SKM-1 (cell line): ENCODE data around the gene MUSK.

Source experiments
- DNase-seq: peaks from one replicate; lab custom pipeline; 2025; ENCODE audit not compliant: unreplicated experiment; lab: John Stamatoyannopoulos, UW

MUSK gene

DNA sequence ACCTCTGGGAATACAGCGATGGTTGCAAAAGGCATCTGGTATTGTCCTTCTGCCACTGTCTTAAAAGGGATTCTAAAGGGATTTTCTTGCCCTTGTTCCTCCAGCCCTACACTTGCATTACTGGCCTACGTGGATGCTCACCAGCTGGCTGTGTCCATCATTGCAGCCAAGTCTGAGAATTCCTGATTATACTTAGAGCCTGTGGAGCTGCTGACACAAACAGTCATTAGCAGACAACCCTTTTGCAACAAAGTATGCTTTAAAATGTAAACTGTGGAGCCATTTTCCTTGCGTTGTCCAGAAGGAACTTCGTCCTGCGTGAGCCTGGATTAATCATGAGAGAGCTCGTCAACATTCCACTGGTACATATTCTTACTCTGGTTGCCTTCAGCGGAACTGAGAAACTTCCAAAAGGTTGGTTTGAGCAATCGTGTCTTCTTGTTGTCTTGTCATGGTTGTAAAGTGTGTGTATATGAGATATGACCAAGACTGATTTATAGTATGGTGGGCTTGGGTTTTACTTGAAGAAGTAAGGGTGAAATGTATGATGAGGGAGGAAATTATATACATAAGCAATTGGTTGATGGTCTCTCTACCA is at the start of gene MUSK:
Gene MUSK (plus strand): TSS at position 222 of the 598 bp plus-strand sequence. CDS start 114 bp downstream, at position 336.
- no peak for DNase-seq

DNA sequence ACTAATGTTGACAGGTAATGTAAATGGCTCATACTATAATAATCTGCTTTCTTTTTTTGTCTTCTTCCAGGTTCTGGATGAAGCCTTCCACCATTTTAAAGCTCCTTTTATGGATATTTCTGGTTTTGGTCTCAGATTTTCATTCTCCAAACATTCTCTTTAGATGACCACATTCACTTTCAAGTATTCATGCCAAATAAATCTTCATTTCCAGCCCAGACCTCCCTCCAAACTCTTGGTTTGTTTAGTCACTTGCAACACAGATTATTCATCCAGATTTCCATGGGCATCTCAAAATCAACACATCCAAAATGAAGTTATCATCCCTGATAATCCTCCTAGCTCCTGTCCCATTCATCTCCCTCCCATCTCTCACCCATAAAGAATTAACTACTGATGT is 48.8 kb upstream of the MUSK start:
- no peak for DNase-seq

DNA sequence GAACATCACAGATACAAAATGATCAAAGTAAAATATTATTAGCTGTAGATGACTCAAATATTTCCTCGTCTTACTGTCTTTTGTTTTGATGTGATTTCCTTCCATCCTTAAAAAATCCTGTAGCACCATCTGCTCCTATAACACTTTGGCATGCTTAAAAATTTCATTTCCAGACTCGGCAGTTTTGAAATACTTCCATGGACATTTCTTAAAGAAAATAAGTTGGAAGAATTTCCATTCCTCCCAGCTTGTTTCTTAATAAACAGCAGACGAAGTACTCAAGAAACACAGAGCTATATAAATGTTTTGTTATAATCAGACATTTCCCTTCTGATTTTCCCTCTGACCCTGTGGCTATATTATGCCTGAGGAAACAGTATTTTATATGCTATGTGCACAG is 47.9 kb upstream of the MUSK start:
- no peak for DNase-seq

DNA sequence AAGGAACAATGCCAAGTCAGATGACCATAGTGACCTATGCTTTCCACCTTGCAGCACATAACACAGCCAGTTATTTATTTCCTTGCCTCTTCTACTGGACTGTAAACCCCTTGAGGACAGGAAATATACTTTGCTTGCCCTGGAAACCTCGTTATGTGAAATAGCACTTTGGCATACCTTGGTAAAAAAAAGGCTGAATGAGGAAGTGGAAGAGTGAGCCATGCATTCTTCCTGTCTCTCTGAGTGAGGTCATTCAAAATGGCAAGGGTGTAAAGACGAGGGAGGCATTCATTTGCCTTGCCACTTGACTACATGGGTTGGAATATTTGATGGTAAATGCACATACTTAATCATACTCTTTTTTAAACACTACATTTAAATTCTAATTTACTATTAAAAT is 46.2 kb upstream of the MUSK start:
- DNase-seq = no peak

DNA sequence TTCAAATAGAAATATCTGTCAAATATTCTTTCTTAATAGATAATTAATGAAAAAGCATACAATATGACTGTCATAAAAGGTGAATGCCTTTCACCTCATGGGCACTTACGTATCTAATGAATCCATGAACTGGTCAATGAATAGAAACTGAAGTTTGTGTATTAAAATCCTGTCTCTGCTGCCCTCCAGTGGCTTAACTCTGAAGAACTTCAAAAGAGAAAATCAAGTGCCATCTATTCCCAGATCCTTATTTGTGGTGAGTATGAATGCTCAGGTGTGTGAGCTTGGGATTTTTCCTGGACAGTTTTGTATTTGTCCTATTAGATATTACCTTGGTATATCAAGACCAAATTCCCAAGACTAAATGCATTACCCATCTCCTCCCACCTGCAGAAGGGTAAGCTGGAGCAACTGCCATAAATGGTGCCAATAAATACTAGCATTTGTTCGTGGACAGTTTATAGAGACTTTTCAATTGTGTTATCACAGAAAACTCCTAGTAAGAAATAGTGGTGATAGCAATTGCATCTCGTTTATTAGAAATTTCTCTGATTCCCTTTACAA is 45.0 kb upstream of the MUSK start:
- DNase-seq = no peak

DNA sequence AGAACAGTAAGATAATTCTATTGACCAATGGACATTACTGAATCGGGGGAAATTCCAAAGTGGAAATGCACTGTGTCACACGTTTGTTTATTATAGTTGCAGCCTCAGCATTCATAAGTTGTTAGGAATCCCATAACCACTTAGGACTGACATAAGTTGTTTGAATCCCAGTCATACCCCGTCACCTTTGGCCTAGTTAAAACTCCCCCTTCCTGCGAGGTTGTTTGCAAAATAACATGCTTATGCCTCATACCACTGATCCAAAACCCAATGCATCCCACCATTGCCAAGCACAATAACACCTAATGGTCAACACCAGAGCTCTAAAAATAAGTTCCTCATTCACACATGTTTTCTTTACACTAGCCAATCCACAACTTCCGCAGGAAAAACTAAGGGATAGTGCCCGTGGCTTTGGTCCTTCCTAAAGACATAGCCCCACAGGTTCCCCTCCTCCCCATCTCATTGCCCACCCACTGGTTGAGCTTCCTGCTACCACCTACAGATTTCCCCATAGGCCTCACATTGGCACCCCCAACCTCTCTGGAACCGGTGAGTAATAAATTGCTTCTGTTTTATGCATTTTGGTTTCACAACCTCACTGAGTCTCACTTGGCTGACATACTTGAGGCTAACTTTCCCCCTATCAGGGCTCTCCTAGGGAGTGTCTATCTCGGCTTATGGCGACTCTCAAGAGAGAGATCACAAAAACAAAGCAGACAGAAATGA is 42.3 kb upstream of the MUSK start:
- DNase-seq = no peak

DNA sequence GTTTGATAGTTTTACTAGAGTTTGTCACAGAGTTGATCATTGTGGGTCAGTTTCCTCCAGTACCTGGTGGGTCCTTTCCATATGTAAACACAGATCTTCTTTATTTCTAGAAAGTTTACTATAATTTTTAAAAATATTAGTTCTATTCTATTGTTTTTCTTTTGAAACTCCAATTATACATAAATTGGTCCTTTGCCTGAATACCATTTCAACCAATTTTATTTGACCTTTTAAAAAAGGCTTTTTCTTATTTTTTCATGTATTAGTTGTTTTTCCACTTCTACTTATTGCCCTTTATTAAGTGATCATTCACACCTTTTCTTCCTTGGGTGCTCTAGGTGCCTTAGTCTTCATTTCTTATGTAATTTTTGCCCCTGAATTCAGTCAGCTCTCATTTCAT is 33.0 kb upstream of the MUSK start:
- no peak for DNase-seq

DNA sequence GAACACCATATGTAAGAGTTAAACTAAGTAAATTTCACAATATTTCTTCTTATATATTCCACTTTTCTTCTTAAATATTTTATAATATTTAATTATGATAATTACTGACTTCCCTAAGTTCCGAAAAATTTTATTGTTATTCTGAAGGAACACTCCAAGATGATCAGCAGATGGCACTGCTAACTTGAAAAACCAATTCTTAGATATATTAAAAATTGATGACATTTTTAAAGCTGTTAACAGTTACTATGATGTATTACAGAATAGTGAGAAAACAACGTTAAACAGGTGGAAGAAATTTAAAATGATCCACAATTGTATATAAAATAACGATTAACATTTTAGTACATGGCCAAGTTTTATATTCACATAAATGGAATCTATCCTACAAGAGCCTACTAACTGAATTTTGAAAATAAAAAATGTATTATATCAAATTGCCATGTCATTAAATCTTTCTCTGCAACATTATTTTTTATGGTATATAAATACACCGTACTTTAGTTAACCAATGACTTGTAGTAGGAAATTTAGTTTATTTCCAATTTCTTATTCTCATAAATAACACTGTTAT is 30.1 kb upstream of the MUSK start:
- no peak for DNase-seq

DNA sequence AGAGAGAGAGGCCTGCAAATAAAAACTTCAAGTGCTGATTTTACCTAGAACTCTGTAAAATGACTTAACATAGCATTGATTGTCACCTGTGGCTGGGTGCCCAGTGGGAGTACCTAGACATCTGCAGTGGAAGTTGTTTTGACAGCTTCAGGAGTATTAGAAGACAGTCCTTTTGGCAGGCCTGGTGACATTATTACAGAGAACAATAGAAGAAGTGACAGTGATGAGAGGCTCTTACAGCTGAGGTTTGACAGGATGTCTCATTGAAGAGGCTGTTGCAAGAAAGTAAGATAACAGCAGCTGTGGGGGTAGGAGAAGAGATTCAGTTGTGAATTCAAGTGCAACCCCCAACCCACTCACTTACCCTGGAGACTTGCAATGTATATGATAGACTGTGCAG is 27.9 kb upstream of the MUSK start:
- no peak for DNase-seq

DNA sequence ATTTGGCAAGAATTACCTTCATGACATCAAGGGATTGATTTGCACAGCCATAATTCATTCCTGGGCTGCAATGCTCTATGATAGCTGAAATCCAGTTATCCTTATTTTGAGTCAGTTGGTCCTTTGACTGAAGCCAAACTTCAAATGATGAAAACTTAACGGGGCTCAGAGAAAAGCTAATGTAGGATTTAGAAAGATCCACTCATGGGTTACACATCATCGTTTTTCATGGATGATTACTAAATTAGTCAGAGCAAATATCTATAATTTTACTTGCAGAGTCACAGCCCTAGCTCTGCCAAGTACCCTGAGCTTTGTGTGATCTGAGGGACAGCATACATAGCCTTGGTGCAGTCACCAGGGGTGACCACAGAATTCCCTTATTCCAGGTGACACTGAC is 27.3 kb upstream of the MUSK start:
- no peak for DNase-seq

DNA sequence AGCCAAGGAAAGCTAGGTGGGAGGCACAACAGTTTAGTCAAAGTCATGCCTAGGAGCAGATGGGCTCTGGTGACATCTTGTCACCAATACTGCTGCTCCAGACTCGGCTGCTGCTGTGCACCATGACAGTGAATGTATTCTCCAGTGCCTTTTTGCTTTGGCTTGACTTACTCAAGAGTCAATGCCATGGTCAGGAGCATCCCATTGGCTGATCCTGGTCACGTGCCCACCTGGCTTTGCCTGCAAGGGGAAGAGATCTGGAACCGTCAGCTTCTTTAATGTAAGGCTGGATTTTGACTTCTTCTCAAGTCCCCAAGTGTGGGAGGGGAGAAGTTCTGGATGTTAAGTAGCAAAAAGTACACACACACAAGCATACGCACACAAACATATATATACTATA is 19.9 kb upstream of the MUSK start:
- DNase-seq = no peak

DNA sequence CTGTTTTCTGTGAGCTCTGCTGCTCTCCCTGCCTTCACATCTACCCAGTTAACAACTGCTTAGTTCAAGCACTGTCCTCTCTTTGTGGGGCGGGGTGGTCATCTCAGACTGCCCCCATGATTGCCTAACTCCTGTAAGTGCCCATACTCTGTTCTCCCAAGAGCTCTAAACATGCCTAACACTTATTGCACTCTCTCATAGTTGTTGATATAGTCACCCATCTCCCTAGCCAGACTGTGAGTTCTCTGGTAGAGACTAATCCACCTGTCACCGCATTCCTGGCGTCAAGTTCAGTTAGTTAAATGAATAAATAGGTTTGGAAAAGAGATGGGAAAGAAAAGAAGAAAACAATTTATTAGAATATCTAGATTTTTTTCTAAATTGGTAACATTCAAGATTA is 18.3 kb upstream of the MUSK start:
- DNase-seq = no peak

DNA sequence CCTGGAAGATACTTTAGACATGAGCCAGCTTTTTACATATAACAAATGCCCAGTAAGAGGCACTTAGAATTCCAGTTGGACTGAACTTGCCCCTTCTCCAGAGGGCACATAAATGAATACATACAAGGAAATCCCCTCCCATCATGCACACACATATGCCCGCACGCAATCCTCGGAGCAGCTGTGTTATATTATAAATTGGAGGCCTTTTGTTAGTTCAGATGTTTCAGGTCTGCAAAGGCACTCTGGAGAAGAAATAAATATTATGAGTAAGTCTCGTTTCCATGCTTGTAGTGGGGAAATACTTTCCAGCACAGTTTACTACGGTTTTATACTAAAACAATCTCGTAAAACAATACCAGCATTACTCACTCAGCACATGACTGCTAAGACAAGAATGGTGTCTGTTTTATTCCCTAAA is 17.6 kb upstream of the MUSK start:
- DNase-seq = no peak

DNA sequence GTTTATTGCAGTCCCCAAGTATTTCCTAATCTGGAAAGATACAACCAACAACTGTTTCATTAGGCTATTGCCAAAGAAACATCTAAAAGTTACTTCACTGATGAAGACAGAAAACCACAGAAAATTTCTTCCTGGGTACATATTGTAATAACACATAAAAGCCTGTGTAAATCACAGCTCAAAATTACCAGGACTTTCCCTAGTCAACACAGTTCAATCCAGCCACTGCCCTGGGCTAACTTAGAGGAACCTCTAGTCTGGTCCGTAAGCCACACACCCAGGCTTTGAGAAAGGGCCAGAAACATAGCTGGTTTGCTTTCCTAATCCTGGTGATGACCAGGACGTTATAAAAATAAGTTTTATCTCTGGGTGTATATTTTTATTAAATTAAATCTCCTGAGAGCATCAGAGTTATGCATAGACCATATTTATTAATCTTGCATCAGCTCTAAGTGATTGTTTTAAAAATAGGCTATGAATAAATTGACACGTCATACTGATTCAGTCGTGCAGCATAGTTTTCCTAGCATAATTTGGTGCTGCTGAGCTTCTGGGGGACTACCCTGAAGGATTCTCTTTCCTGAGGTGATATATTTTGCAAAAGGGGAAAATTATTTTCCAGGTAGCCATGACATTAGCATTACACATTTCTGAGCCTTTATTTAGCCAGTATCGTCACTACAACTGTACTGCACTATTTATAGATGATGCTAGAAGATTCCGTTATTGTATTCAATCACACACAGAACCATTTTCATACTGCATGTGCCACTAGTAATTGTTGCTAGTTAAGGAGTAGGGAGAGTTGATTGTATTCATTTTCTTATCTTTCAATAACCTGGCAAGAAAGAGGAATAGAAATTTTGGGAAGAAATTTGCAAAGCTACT is 12.6 kb upstream of the MUSK start:
- DNase-seq = no peak

DNA sequence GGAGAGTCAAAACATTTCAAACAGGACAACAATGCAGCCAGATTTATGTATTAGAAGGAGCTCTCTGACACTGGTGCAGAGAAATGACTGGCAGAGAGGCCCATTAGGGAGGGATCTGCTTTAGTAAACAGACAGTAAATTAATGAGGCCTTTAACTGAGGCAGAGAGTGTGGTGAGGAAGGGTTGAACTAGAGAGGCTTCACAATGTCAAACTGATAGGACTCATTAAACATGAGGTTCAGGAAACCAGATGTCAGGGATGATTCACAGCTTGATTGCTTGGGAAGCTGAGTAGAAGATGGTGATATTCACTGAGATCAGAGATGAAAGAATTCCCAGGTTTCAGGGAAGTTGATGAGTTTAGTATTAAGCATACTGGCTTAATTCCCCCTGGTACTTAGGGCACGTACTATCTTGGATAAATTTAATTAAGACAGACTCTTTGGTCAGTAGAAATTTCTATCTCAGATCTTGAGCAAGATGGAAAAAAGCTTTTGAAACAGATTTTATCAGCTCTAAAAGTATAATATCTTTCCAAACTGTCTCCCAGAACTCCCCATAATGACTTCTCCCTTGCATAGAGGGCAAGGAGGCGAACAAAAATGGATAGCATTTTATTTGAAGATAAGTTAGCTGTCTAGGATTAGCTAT is 8.6 kb upstream of the MUSK start:
- no peak for DNase-seq

DNA sequence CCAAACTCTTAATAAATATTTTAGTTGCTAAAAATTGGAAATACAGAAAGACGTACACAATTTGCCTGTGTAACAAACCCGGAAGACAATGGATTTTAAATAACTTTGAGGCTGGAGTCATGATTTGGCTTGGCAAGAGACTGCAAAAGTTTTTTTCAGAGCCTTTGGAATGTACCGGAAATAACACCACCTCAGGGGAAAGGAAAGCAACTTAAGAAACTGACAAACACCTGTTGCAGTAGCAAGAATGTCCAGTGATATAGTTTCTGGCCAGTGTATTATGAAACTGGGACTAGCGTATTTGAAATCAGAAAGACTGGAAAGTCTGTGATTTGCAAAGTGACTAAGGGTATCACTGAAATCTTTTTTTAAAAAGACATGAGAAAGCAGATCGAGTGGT is 842 bp downstream of the MUSK start:
- no peak for DNase-seq

DNA sequence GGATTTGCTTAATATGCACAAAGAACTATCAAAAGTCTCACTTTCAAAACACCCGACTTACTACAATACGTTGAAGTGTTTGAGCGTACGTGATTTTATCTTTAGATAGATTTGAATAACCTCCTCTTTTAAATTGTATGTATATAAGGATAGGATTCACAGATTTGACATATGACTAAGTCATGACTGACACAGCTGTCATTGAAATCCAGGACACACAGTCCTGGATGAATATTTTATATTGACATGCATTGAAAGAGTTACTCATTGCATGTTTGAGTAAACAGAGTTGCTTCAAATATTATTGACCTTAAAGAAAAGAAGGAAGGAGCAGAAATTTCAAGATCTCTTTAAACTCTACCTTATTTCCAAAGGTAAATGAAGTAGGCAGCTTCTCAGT is 3.3 kb downstream of the MUSK start:
- no peak for DNase-seq

DNA sequence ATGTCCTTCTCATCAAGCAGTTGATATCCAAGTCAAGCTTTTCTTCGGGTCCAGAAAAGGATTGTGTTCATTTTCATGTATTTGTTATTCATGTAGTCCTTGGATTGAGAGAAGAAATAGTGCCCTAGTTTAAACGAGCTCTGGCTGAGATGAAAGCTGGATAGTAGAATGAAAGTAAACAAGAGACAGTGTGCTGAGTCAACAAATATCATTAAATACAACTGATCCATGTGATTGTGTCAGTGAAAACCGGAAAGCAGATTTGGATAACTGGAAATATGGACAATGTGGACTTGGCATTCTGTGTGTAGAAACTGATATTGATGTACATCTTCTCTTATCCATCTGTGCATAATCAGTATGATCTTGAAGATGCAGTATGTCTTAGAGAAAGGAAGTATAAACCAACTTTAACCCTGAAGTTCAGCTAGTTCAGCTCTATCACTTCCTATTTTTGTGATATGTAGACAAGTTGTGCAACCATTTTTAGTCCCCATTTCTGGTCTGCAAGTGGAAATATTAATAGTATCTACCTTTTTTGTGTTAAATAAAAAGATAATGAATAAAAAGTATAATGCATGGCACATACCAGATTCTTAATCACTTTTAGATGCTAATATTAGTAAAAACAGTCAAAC is 4.4 kb downstream of the MUSK start:
- no peak for DNase-seq

DNA sequence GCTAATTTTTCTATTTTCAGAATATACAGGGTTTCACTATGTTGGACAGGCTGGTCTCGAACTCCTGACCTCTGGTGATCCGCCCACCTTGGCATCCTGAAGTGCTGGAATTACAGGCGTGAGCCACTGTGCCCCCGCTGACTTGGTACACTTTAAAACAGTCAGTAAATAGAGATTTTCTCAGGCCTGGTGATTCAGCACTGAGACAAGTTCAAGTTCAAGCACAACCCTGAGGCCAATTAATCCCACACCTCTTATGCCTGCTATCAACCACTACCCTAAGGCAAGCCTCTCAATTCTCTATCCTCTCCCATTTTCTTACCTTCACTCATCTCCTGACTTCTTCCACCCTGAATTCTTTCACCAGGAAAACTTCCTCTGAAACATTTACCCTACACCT is 18.9 kb downstream of the MUSK start:
- no peak for DNase-seq

DNA sequence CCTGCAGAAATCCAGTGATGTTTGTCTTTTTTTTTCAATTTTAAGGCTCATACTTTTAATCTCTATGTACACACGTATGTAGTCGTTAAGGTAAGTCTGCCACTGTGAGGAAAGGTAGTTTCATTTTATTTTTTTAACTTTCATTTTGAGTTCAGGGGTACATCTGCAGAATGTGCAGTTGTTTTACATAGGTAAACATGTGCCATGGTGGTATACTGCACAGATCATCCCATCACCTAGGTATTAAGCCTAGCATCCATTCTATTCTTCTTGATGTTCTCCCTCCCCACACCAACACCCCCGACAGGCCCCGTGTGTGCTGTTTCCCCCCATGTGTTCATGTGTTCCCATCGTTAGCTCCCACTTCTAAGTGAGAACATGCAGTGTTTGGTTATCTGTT is 19.7 kb downstream of the MUSK start:
- DNase-seq = no peak
